Measurements from ENCODE around the gene AJUBA. TPM values are rescaled to one million over a fixed set of nuclear protein-coding genes. Genes with fewer than 3 reads are reported as not detected.
A peak's percentile ranks its signal among the peaks of the same experiment; 100 is the strongest.

The AJUBA gene
- total RNA-seq, 4 donors from 2014 or later: 66.0 to 120 (median 79.2) TPM

DNA sequence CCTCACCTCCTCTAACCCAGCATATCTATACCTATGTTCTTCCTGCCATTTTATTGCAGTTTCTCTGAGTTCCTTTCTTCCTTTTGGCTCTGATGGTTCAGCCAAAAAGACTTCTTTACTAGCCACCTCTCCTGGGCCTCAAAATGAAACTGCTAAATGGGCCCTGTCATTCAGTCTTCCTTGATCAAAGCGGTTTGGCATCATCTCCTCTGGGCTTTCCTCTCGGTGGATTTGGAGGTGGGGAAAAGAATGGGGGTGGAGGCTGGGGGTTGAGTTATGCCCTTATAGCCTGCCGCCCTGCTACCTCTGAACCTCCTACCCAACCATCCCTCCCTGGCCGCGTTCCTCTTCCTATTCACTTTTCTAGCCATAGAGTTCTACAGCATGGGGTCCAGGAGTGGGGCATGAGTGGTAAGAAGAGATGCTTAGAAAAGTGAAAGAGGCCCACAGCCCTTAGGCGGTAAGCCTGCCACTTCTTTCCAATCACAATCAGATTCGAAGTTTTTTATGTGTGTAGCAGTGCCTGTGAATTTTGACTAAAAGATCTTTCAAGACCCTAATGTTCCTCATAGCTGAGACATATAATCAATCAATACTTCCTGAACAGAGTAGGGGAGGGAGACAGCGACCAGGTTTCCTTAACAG is 2.5 kb downstream of the AJUBA start:
- TF ChIP-seq EP300 (IDR thresholded peaks at IDR 0.05) (no peak), POLR2AphosphoS5 (IDR thresholded peaks at IDR 0.05) (no peak), POLR2A (IDR thresholded peaks at IDR 0.05) (no peak)
- TF ChIP-seq, protein P1, sequence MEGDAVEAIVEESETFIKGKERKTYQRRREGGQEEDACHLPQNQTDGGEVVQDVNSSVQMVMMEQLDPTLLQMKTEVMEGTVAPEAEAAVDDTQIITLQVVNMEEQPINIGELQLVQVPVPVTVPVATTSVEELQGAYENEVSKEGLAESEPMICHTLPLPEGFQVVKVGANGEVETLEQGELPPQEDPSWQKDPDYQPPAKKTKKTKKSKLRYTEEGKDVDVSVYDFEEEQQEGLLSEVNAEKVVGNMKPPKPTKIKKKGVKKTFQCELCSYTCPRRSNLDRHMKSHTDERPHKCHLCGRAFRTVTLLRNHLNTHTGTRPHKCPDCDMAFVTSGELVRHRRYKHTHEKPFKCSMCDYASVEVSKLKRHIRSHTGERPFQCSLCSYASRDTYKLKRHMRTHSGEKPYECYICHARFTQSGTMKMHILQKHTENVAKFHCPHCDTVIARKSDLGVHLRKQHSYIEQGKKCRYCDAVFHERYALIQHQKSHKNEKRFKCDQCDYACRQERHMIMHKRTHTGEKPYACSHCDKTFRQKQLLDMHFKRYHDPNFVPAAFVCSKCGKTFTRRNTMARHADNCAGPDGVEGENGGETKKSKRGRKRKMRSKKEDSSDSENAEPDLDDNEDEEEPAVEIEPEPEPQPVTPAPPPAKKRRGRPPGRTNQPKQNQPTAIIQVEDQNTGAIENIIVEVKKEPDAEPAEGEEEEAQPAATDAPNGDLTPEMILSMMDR (IDR thresholded peaks at IDR 0.05): no peak
- DNase-seq (ENCODE audit: low spot score in 2 of 2): peak in 1 of 2 donors; percentile 57
- 44% methylated on average over 8 of the region's 8 CpGs for WGBS
- Histone ChIP-seq H3K4me3 (peak overlapping the region; percentile 77), H3K9me3 (no peaks in the 10 kb centered on the region), H3K27ac (peak overlapping the region; percentile 86), H3K36me3 (no peaks in the 10 kb centered on the region), H3K4me1 (peaks cover 70% of the 10 kb centered on the region), H3K27me3 (no peaks in the 10 kb centered on the region)

DNA sequence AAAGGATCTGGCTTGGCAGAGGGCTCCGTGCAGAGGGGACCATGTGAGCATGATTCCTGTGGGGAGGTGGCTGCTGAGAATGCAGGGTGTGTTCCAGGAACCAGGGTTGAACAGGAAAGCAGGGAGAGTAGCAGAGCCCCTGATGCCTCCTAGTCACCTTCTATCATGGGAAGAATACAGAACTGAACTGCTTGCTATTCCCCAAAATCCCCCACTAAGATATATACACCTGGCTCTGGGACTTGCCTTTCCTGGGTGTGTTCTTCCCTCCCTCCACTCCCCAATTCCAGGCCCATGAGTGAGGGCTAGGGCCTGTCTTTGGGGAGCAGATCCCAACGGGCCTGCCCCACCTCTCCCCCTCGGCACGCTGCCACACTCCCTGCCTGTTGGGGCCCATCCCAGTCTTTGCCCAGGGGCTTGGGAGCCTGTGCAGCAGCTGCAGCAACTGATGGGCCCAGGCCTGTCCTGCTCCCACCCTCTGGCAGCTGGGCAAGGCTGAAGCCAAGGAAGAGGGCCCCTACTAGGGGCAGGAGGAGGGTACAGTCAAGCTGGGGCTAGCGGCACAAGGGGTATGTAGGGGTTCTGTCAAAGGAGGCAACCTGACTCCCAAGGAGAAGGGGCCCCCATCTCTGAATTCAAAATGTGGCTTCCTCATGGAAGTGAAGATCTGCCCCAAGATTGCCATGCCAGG is 3.2 kb downstream of the AJUBA start:
- DNase-seq (ENCODE audit: low spot score in 2 of 2): peak; percentile 81 to 82
- peak overlapping the region; percentile 77 for H3K4me3 ChIP-seq
- H3K27ac ChIP-seq: peak overlapping the region; percentile 86
- no peaks in the 10 kb centered on the region for H3K27me3 ChIP-seq
- WGBS: 19% methylated on average over 5 of the region's 5 CpGs
- no peaks in the 10 kb centered on the region for H3K9me3 ChIP-seq
- H3K4me1 ChIP-seq: peaks cover 72% of the 10 kb centered on the region
- H3K36me3 ChIP-seq: no peaks in the 10 kb centered on the region
- TF ChIP-seq POLR2AphosphoS5 (IDR thresholded peaks at IDR 0.05) (peak in 1 of 3 donors; percentile 81), EP300 (IDR thresholded peaks at IDR 0.05) (no peak)
- TF ChIP-seq, protein P1 (IDR thresholded peaks at IDR 0.05): no peak

DNA sequence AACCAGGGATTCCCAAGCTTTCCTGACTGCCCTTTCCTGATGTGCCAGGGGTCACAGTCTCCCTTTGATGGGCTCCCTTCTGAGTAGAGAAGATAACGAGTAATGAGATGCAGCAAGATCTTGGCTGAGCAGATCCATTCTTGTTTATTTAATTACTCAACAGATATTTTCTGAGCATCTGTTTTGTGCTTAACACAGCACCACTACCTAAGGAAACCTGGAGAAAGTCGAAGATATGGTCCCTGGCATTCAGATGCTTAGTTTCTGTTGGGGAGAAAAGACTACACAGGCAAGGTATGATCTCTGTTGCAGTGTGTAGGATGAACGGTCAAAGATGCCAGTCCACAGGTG is 3.9 kb downstream of the AJUBA start:
- H3K4me3 ChIP-seq: no peak overlapping the region
- TF ChIP-seq POLR2AphosphoS5 (IDR thresholded peaks at IDR 0.05): no peak
- TF ChIP-seq, protein P1 (IDR thresholded peaks at IDR 0.05): no peak
- no peak for TF ChIP-seq POLR2A (IDR thresholded peaks at IDR 0.05)
- TF ChIP-seq EP300 (IDR thresholded peaks at IDR 0.05): no peak
- WGBS: 45% methylated on average over 3 of the region's 3 CpGs
- H3K9me3 ChIP-seq: no peaks in the 10 kb centered on the region
- no peaks in the 10 kb centered on the region for H3K36me3 ChIP-seq
- H3K27ac ChIP-seq: peak overlapping the region; percentile 86
- H3K27me3 ChIP-seq: no peaks in the 10 kb centered on the region
- peaks cover 71% of the 10 kb centered on the region for H3K4me1 ChIP-seq
- no peak for DNase-seq (ENCODE audit: low spot score in 2 of 2)

DNA sequence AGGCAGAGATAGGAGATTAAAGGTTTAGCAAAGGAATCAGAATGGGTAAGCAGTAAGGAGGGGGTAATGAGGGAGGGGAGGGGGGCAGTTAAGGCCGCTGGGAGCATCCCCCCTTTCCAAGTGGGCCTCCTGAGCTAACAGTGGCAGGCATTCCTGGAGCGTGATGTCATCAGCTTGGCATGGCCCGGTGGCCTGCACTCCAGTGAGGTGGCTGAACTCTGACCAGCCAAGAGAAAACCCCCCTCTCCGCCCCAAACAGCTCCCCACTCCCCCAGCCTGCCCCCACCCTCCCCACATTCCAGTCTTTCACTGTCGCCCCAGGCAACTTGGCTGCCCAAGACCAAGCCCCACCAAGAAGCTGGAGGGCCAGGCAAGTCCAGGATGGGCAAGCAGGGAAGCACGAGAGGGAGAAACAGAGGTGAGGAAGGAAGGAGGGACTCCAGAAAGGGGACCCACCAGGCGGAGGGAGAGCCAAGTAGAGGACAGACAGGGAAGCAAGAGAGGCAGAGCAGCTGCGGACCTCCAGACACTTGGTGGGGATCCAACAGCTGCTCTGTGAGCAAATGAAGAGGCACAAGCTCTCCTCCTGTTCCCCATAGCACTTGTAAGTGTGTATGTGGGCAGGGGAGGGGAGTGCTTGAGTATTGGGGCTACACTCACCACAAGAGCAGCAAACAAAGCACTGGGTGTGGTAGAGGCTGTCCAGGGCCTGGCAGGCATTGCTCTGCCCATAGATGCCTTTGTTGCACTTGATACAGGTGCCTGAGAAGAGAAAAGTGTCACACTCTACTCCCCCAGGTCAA is 4.5 kb downstream of the AJUBA start:
- Histone ChIP-seq H3K9me3 (no peaks in the 10 kb centered on the region), H3K4me3 (no peak overlapping the region), H3K27ac (peak overlapping the region; percentile 86), H3K36me3 (peaks cover 5% of the 10 kb centered on the region), H3K4me1 (peaks cover 65% of the 10 kb centered on the region), H3K27me3 (no peaks in the 10 kb centered on the region)
- 29% methylated on average over 7 of the region's 8 CpGs for WGBS
- peak in 1 of 2 donors; percentile 63 for DNase-seq (ENCODE audit: low spot score in 2 of 2)
- TF ChIP-seq, protein P1 (IDR thresholded peaks at IDR 0.05): no peak
- no peak for TF ChIP-seq EP300 (IDR thresholded peaks at IDR 0.05)
- no peak for TF ChIP-seq POLR2AphosphoS5 (IDR thresholded peaks at IDR 0.05)
- no peak for TF ChIP-seq POLR2A (IDR thresholded peaks at IDR 0.05)

DNA sequence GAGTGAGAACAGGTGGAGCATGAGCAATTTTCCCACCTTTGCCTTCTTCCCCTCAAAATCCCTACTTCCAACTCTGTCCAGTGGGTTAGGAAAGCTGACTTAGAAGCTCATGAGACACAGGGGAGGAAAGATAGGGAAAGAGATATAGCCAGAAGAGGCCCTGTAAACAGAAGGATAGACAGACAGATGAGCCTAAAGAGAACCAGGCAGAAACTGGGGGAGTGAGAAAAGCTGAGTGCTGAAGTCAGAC is 5.0 kb downstream of the AJUBA start:
- DNase-seq (ENCODE audit: low spot score in 2 of 2): no peak
- Histone ChIP-seq H3K9me3 (no peaks in the 10 kb centered on the region), H3K4me1 (peaks cover 63% of the 10 kb centered on the region), H3K27ac (peak overlapping the region; percentile 86), H3K4me3 (no peak overlapping the region), H3K36me3 (peaks cover 10% of the 10 kb centered on the region), H3K27me3 (no peaks in the 10 kb centered on the region)
- TF ChIP-seq POLR2A (IDR thresholded peaks at IDR 0.05): no peak
- TF ChIP-seq, protein P1 (IDR thresholded peaks at IDR 0.05): no peak
- TF ChIP-seq EP300 (IDR thresholded peaks at IDR 0.05): no peak
- TF ChIP-seq POLR2AphosphoS5 (IDR thresholded peaks at IDR 0.05): no peak
